Stimulated activated naive B cell treated with anti-CD40 and anti-IgM and Interleukin-4, amounts not matched to agents 10 μg/mL and 1 μg/mL and 100 μg/mL, for 72 hours (primary cell): ENCODE results near the gene OPN1MW.
"Not testable (repeated sequence)": the region's sequence is repeated elsewhere in the genome, so short reads cannot be mapped to it uniquely, and the experiment has no call there.

Experiments
- ATAC-seq, 2 donors: fragments of 150-1000 bp; cut with Tn5 transposase; replicated peaks; 2 replicates each; pipeline ENCODE4 v1.10.0; 2021; ENCODE audit warnings: moderate library complexity in 1 of 2
- DNase-seq: peaks from one replicate; pipeline ENCODE4 v3.0.0; 2021
- H3K27ac Mint-ChIP-seq: one replicate; pipeline ENCODE4 v1.8.0; 2022; ENCODE audit warnings: mild to moderate bottlenecking, mixed read lengths
- H3K27me3 Mint-ChIP-seq, 2 donors: one replicate each; pipeline ENCODE4 v1.8.0; 2022; ENCODE audit warnings: mixed read lengths in 2 of 2
- H3K36me3 Mint-ChIP-seq, 2 donors: one replicate each; pipeline ENCODE4 v1.8.0; 2022; ENCODE audit warnings: mixed read lengths in 2 of 2, mild to moderate bottlenecking in 1 of 2
- H3K4me1 Mint-ChIP-seq, 2 donors: one replicate each; pipeline ENCODE4 v1.8.0; 2022; ENCODE audit warnings: mixed read lengths in 2 of 2, mild to moderate bottlenecking in 1 of 2
- H3K4me3 Mint-ChIP-seq, 2 donors: one replicate each; pipeline ENCODE4 v1.8.0; 2022; ENCODE audit warnings: mild to moderate bottlenecking in 2 of 2, mixed read lengths in 2 of 2, moderate library complexity in 1 of 2
- H3K9me3 Mint-ChIP-seq, 2 donors: one replicate each; pipeline ENCODE4 v1.8.0; 2022; ENCODE audit warnings: mixed read lengths in 2 of 2, mild to moderate bottlenecking in 1 of 2

Gene OPN1MW

DNA sequence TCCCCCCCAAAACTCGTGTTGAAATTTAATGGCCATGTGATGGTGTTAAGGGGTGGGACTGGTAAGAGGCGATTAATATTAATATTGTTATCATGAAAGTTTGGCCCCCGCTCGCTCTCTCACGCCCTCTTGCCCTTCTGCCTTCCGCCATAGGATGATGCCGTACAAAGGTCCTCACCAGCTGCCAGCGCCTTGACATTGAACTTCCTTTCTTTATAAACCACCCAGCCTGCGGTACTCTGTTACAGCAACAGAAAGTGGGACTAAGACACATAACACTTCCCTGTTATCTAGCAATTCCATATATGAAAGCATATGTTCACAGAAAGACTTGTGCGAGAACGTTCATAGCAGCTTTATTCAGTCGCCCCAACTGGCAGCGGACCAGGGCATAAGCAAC is 14.0 kb upstream of the OPN1MW start:
- not testable (repeated sequence) for H3K9me3 Mint-ChIP-seq, H3K4me1 Mint-ChIP-seq, H3K27me3 Mint-ChIP-seq, H3K36me3 Mint-ChIP-seq, H3K27ac Mint-ChIP-seq, DNase-seq, H3K4me3 Mint-ChIP-seq, ATAC-seq

DNA sequence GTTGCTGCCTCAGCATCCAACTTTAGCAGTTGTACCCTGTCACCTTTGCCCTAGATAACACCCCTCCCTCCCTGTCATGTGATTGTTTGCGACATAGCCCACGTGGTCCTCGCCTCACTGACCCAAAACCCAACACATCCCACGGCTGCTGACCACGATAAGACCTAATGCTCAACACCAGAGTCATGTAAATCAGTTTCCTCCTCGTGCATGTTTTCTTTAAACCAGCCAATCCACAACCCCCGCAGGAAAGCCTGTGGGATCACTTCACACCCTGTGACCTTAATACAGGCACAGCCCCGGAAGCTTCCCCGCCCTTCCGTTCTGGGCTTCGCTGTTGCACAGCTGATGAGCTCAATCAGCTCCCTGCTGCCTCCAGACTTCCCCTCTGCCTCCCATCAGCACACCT is 9.9 kb upstream of the OPN1MW start:
- DNase-seq, result not testable (repeated sequence)

DNA sequence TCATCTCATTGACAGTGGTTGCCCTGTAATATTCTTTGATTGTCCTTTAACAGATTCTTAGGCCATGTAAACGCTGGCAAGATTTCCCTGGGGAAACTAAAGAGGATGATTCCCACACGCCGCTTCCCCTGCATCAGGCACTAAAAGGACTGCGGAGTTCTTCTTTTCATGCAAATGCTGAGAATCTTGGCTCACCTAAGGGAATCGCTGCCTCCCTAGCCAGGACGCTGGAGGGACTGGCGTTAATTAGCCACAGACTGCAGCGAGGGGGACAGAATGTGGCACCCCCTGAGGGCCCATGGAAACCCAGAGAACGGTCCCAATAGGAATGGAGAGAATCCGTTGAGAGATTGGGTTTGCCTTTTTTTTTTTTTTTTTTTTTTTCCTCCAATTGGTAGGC is 8.0 kb upstream of the OPN1MW start:
- DNase-seq, H3K9me3 Mint-ChIP-seq, H3K27ac Mint-ChIP-seq, H3K36me3 Mint-ChIP-seq, H3K4me1 Mint-ChIP-seq, H3K27me3 Mint-ChIP-seq, H3K4me3 Mint-ChIP-seq, ATAC-seq: not testable (repeated sequence)

More for the DNA sequence above, 9.9 kb upstream of the OPN1MW start:
- H3K9me3 Mint-ChIP-seq, H3K4me3 Mint-ChIP-seq, H3K27ac Mint-ChIP-seq, H3K36me3 Mint-ChIP-seq, H3K4me1 Mint-ChIP-seq, H3K27me3 Mint-ChIP-seq: not testable (repeated sequence)
- ATAC-seq, result peak; percentile 97 to 99

DNA sequence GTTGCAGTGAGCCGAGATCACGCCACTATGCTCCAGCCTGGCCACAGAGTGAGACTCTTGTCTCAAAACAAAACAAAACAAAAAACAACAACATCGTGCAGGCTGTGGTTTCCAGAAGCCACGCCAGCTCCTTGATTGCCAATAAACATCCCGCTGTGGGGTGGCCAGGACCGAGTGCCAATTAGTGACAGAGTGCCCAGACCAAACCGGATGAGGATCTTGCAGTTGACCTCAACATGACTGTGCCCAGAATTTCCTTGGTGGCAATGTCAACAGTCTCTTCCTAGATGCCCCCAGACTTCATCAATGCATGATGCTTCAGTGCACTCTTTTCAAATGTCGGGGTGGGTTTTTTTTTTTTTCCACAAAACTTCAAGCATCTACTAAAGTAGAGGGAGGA is 1.4 kb downstream of the OPN1MW start:
- not testable (repeated sequence) for H3K9me3 Mint-ChIP-seq, DNase-seq, H3K4me1 Mint-ChIP-seq, H3K36me3 Mint-ChIP-seq, ATAC-seq, H3K4me3 Mint-ChIP-seq, H3K27ac Mint-ChIP-seq, H3K27me3 Mint-ChIP-seq

DNA sequence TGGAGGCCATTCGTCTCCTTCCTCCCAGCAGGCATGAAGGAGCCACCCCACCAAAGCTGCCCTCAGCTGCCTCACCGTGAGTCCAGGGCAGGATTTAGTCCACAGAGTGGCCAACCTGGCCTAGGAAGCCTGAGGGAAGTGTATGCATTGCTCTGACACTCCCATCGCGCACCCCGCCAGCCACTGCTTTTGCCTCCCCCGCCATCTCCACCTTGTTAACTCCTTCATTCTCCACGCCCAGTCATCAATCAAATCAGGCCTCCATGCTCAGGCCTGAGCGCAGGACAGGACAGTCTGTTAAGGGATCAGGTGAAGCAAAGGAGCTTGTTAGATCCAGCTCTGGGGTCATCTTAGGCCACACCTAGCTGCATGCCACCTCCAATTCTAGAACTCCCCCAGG is 10.4 kb downstream of the OPN1MW start:
- not testable (repeated sequence) for H3K9me3 Mint-ChIP-seq, H3K27me3 Mint-ChIP-seq, DNase-seq, H3K36me3 Mint-ChIP-seq, H3K4me1 Mint-ChIP-seq, H3K4me3 Mint-ChIP-seq, H3K27ac Mint-ChIP-seq, ATAC-seq

DNA sequence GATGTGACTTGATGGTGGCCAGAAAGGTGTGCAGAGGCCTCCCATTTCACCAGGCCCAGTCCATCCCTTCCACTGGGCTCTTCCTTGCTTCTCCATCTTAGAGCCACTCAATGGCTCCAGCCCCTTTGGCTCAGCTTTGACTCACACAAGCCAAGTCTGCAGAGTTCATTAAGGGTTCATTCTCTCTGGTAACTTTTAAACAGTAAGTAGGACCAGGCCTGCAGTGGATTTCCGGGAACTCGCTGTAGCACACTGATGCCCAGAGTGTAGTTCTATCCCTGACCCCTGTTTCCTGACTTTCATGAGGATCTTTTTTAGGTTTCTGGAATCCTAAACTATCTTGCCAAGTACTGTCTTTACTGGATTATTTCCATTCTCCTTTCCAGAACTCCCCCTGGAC is 11.9 kb downstream of the OPN1MW start:
- not testable (repeated sequence) for H3K9me3 Mint-ChIP-seq, H3K36me3 Mint-ChIP-seq, H3K27me3 Mint-ChIP-seq, ATAC-seq, H3K4me1 Mint-ChIP-seq, H3K4me3 Mint-ChIP-seq, DNase-seq, H3K27ac Mint-ChIP-seq

DNA sequence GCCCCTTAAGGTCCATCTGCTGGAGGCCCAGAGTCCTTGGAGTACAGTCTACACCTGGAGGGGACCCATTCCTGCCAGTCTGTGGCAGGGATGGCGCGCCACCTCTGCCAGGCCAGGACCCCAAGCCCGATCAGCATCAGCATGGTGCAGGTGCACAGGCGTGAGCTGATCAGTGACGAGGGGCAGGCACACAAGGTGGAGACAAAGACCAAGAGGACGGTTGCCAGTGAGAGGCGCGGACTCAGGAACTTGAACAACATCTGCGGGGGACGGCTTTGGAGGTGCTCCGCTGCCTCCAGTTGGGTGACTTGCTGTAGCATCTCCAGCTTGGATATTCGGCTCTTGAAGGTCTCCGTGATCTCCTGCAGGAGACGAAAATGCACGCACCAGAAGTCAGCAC is 14.1 kb downstream of the OPN1MW start:
- not testable (repeated sequence) for DNase-seq, H3K9me3 Mint-ChIP-seq, H3K27me3 Mint-ChIP-seq, H3K4me3 Mint-ChIP-seq, H3K36me3 Mint-ChIP-seq, H3K27ac Mint-ChIP-seq, ATAC-seq, H3K4me1 Mint-ChIP-seq

DNA sequence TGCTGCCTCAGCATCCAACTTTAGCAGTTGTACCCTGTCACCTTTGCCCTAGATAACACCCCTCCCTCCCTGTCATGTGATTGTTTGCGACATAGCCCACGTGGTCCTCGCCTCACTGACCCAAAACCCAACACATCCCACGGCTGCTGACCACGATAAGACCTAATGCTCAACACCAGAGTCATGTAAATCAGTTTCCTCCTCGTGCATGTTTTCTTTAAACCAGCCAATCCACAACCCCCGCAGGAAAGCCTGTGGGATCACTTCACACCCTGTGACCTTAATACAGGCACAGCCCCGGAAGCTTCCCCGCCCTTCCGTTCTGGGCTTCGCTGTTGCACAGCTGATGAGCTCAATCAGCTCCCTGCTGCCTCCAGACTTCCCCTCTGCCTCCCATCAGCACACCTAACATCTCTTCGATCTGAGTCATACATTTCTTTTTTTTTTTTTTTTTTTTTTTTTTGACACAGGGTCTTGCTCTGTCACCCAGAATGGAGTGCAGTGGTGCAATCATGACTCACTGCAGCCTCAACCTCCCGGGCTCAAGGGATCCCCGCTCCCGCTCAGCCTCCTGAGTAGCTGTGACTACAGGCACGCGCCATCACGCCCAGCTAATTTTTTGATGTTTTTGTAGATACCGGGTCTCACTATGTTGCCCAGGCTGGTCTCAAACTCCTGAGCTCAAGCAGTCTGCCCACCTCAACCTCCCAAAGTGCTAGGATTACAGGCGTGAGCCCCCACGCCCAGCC is 27.4 kb downstream of the OPN1MW start:
- not testable (repeated sequence) for H3K27ac Mint-ChIP-seq, H3K4me1 Mint-ChIP-seq, DNase-seq, H3K4me3 Mint-ChIP-seq, H3K27me3 Mint-ChIP-seq, H3K36me3 Mint-ChIP-seq, H3K9me3 Mint-ChIP-seq
- peak; percentile 97 to 99 for ATAC-seq

DNA sequence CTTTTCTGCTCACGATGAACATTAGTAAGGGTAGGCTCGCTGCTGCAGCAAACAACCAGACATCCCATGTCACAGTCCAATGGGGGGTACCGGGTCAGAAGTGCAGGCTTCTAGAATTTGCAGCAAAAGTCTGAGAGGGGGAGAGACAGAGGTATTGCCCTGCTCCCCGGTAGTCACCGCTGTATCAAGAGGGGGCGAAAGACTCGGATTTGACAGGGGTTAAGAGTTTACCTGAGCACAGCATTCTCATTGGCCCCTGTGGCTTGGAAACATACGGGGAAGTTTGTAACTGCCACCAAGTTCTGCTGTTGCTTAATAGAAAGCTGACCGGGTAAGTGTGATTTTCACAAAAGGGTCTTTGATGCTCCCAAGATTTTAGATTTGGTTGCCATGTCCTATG is 28.7 kb downstream of the OPN1MW start:
- ATAC-seq, H3K4me3 Mint-ChIP-seq, H3K27me3 Mint-ChIP-seq, H3K36me3 Mint-ChIP-seq, DNase-seq, H3K27ac Mint-ChIP-seq, H3K4me1 Mint-ChIP-seq, H3K9me3 Mint-ChIP-seq: not testable (repeated sequence)

DNA sequence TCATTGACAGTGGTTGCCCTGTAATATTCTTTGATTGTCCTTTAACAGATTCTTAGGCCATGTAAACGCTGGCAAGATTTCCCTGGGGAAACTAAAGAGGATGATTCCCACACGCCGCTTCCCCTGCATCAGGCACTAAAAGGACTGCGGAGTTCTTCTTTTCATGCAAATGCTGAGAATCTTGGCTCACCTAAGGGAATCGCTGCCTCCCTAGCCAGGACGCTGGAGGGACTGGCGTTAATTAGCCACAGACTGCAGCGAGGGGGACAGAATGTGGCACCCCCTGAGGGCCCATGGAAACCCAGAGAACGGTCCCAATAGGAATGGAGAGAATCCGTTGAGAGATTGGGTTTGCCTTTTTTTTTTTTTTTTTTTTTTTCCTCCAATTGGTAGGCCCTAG is 29.1 kb downstream of the OPN1MW start:
- DNase-seq, H3K27ac Mint-ChIP-seq, H3K9me3 Mint-ChIP-seq, H3K36me3 Mint-ChIP-seq, H3K4me3 Mint-ChIP-seq, ATAC-seq, H3K27me3 Mint-ChIP-seq, H3K4me1 Mint-ChIP-seq: not testable (repeated sequence)

DNA sequence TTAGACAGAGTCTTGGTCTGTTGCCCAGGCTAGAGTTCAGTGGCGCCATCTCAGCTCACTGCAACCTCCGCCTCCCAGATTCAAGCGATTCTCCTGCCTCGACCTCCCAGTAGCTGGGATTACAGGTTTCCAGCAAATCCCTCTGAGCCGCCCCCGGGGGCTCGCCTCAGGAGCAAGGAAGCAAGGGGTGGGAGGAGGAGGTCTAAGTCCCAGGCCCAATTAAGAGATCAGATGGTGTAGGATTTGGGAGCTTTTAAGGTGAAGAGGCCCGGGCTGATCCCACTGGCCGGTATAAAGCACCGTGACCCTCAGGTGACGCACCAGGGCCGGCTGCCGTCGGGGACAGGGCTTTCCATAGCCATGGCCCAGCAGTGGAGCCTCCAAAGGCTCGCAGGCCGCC is 37.1 kb downstream of the OPN1MW start, which contains the start of gene OPN1MW2:
OPN1MW2 (plus strand) TSS at position 301 of the 400 bp plus-strand sequence; CDS start at position 361, 60 bp downstream.
- not testable (repeated sequence) for ATAC-seq, DNase-seq, H3K4me3 Mint-ChIP-seq, H3K27me3 Mint-ChIP-seq, H3K36me3 Mint-ChIP-seq, H3K9me3 Mint-ChIP-seq, H3K27ac Mint-ChIP-seq, H3K4me1 Mint-ChIP-seq

DNA sequence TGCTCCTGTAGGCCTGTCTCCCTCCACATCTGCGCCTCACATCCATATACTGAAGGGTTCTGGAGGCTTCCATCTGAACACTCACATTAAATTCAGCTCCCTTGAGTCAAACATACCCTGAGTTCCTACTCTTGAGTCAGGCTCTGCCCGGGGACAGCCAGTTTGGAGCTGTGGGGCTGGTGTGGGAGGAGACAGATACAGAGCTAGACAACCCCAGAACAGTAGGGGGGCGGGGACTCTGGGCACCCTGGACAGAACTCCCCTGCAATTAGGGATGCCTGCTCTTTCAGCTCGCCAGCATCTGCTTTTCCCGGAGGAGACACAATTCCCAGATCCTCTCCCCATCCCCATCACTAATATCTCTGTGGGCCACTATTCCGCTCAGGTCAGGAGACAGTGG is 42.9 kb downstream of the OPN1MW start:
- H3K9me3 Mint-ChIP-seq, H3K27me3 Mint-ChIP-seq, H3K36me3 Mint-ChIP-seq, H3K4me1 Mint-ChIP-seq, H3K4me3 Mint-ChIP-seq, ATAC-seq, H3K27ac Mint-ChIP-seq, DNase-seq: not testable (repeated sequence)

DNA sequence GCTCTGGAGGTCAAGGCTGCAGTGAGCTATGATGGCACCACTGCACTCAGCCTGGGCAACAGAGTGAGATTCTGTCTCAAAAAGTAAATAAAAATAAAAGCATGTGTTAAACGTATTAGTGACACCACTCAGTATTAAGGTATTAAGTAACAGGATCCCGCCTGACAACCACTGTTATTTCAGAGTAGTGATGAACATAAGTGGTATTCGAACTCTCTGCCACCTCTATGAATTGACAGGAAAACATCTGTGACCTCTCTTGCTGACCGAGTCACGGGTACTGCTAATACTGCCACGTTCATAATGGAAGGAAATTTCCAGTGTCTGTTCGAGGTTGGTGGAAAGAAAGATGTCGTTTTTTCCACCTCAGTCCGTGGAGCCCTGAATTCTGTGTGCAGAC is 44.3 kb downstream of the OPN1MW start:
- not testable (repeated sequence) for H3K4me3 Mint-ChIP-seq, DNase-seq, H3K27ac Mint-ChIP-seq, H3K4me1 Mint-ChIP-seq, H3K36me3 Mint-ChIP-seq, H3K9me3 Mint-ChIP-seq, ATAC-seq, H3K27me3 Mint-ChIP-seq

DNA sequence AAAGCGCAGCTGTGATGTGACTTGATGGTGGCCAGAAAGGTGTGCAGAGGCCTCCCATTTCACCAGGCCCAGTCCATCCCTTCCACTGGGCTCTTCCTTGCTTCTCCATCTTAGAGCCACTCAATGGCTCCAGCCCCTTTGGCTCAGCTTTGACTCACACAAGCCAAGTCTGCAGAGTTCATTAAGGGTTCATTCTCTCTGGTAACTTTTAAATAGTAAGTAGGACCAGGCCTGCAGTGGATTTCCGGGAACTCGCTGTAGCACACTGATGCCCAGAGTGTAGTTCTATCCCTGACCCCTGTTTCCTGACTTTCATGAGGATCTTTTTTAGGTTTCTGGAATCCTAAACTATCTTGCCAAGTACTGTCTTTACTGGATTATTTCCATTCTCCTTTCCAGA is 49.0 kb downstream of the OPN1MW start:
- H3K4me1 Mint-ChIP-seq, H3K27ac Mint-ChIP-seq, ATAC-seq, H3K36me3 Mint-ChIP-seq, DNase-seq, H3K4me3 Mint-ChIP-seq, H3K27me3 Mint-ChIP-seq, H3K9me3 Mint-ChIP-seq: not testable (repeated sequence)

DNA sequence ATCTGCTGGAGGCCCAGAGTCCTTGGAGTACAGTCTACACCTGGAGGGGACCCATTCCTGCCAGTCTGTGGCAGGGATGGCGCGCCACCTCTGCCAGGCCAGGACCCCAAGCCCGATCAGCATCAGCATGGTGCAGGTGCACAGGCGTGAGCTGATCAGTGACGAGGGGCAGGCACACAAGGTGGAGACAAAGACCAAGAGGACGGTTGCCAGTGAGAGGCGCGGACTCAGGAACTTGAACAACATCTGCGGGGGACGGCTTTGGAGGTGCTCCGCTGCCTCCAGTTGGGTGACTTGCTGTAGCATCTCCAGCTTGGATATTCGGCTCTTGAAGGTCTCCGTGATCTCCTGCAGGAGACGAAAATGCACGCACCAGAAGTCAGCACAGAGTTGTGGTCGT is 51.2 kb downstream of the OPN1MW start:
- not testable (repeated sequence) for H3K9me3 Mint-ChIP-seq, H3K36me3 Mint-ChIP-seq, ATAC-seq, H3K27ac Mint-ChIP-seq, H3K4me3 Mint-ChIP-seq, H3K4me1 Mint-ChIP-seq, H3K27me3 Mint-ChIP-seq, DNase-seq
